HG03097 (cell line): ENCODE measurements around the gene FOXC2.
"Not testable (repeated sequence)": the region's sequence is repeated elsewhere in the genome, so short reads cannot be mapped to it uniquely, and the experiment has no call there.

Experiments used
- ATAC-seq: cut with Tn5 transposase; IDR thresholded peaks from one replicate; pipeline ENCODE4 v1.9.1; 2021; ENCODE audit not compliant: unreplicated experiment, low FRiP score

Gene FOXC2

GRCh38 chr16:86584726-86585721, 18.4 kb downstream of the FOXC2 start:
- no peak for ATAC-seq

GRCh38 chr16:86585821-86586611, 19.4 kb downstream of the FOXC2 start:
- ATAC-seq: no peak

GRCh38 chr16:86587487-86587886, 20.9 kb downstream of the FOXC2 start:
- ATAC-seq: no peak

- not testable (repeated sequence) for ATAC-seq
These were observed 21.3 kb downstream of the FOXC2 start for GRCh38 chr16:86587955-86588354.

- ATAC-seq: no peak
These were observed 24.0 kb downstream of the FOXC2 start for GRCh38 chr16:86590501-86591144.

GRCh38 chr16:86591270-86591669, 24.6 kb downstream of the FOXC2 start:
- no peak for ATAC-seq

GRCh38 chr16:86593913-86594620, 27.4 kb downstream of the FOXC2 start:
- ATAC-seq: no peak

- ATAC-seq: no peak
These were observed 28.1 kb downstream of the FOXC2 start for GRCh38 chr16:86594721-86595120.

- ATAC-seq: no peak
These were observed 29.5 kb downstream of the FOXC2 start for GRCh38 chr16:86595983-86596605.

GRCh38 chr16:86597126-86597879, 30.7 kb downstream of the FOXC2 start:
- ATAC-seq: no peak

- no peak for ATAC-seq
These were observed 31.4 kb downstream of the FOXC2 start for GRCh38 chr16:86597880-86598606.

GRCh38 chr16:86598607-86599565, 32.3 kb downstream of the FOXC2 start:
- ATAC-seq: no peak

GRCh38 chr16:86601356-86601755, 34.7 kb downstream of the FOXC2 start:
- ATAC-seq: no peak

GRCh38 chr16:86602521-86602920, 35.9 kb downstream of the FOXC2 start:
- no peak for ATAC-seq

GRCh38 chr16:86604436-86605193, 38.0 kb downstream of the FOXC2 start:
- no peak for ATAC-seq

GRCh38 chr16:86605950-86606349, 39.3 kb downstream of the FOXC2 start:
- no peak for ATAC-seq

GRCh38 chr16:86608301-86608747, 41.7 kb downstream of the FOXC2 start:
- no peak for ATAC-seq
